ENCODE data around the gene SLC4A8. TPM values are rescaled to one million over a fixed set of nuclear protein-coding genes. Genes with fewer than 3 reads are reported as not detected.

The SLC4A8 gene
- total RNA-seq, 1 donor from 2014 or later, result 0.59 TPM

DNA sequence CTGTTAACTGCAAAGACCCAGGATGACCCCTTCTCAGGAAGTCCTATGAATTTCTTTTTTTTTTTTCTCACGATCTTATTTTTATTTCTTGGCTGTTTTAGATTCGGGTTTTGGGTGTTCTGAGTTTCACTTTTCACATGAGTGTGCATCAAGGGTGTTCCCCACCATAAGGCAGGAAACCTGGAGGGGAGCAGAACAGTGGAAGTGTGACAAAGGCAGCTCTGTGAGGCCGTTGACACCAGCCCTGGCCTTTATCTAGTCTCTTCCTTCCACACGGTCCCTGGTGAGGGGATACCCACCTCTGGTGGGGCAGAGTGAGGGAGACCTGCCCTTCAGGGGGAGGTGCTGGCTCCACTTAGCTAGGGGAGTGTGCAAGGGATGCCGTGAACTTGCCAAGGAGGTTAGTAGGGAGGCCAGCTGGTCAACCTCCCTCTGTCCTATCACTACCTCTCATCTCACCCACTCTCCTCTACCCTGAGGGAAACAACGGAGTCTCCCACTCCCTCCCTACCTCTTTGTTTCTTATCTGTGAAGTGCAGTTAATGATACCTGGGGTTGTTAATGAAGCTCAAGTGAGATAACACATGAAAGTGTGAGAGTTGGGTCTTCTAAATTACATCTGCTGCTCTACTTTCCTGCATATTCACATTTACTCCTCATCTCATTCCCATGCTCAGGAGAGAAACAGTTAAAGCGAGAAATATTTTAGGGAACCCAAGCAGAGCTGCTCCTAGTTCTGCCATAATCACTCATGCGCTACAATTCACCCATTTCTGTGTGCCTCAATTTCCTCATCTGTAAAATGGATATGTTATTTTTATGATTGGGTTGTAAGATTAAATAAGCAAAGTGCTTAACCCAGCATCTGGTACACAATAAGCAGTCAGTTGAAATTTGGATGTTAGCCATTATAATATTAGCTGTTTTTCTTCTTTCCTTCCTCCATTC, 29.1 kb upstream of the SLC4A8 start:
- DNase-seq (ENCODE audit: low read depth), result no peak

DNA sequence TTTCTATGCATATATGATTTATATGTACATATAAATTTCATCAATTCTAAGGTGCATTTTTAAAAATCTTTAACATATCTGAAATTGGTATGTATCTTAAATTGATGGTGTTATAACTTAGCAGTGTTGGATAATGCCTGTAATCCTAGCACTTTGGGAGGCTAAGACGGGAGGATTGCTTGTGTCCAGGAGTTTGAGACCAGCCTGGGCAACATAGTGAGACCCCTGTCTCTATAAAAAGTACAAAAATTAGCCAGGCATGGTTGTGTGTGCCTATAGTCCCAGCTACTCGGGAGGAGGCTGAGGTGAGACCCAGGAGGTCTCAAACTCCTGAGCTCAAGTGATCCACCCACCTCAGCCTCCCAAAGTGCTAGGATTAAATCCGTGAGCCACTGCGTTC, 27.0 kb upstream of the SLC4A8 start:
- no peak for DNase-seq (ENCODE audit: low read depth)

DNA sequence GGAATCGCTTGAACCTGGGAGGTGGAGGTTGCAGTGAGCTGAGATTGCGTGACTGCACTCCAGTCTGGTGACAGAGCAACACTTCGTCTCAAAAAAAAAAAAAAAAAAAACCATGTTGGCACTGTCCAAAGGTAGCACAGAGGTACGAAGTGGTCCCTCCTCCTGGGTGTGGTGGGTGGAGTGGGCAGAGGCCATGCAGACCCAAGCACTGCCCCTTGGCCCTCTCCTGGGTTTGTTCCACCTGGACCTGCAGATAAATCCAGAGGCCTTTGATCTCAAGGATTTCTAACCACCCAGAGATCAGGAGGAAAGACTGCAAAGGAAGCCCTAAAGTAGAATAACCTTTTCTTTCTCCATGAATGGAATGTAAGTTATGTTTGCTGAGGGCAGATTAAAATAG, 24.7 kb upstream of the SLC4A8 start:
- no peak for DNase-seq (ENCODE audit: low read depth)

DNA sequence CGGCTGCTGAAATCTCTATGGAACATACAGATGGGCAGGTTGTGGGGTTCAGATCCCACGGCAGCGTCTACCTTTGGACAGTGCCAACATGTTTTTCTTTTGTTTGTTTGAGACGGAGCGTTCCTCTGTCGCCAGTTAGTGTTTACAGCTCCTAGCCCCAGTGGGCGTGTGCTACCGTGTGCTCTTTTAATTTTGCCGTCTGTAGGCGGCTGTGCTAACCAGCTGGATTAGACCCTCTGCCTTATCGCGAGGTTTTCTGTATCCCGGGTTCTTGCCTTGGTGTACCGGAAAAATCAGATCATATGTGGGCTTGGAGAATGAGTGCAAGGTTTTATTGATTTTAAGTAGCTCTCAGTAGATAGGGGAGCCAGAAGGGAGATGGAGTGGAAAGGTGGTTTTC, 23.6 kb upstream of the SLC4A8 start:
- DNase-seq (ENCODE audit: low read depth), result no peak

DNA sequence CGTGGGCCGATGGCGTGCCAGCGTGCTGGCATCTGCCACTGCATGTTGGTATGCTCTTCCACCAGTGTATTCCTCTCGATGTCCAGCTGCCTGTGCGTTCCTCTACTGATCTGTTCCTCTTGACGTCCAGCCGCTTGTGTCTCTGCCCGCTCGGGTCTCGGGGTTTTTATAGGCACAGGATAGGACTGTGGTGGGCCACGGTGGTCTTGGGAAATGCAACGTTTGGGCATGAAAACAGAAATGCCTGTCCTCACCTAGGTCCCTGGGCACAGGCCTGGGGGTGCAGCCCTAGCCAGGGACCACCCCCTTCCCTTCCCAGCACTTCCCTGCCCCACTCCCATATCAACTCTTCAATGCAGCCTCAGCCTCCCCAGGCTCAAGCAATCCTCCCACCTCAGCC, 23.1 kb upstream of the SLC4A8 start:
- no peak for DNase-seq (ENCODE audit: low read depth)

DNA sequence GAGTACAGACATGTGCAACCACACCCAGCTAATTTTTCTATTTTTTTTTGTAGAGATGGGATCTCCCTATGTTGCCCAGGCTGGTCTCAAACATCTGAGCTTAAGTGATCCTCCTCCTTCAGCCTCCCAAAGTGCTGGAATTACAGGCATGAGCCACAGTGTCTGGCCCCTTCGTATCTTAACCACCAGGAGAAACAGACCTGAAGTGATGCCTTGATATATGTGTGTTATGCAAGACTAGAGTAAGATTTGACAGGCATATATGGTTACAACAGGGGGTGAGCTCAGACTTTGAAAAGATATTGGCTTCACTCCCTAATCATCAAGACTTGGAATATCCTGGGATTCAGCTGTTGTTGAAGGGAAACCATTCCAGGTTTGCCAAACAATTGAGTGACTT, 22.7 kb upstream of the SLC4A8 start:
- DNase-seq (ENCODE audit: low read depth), result no peak

DNA sequence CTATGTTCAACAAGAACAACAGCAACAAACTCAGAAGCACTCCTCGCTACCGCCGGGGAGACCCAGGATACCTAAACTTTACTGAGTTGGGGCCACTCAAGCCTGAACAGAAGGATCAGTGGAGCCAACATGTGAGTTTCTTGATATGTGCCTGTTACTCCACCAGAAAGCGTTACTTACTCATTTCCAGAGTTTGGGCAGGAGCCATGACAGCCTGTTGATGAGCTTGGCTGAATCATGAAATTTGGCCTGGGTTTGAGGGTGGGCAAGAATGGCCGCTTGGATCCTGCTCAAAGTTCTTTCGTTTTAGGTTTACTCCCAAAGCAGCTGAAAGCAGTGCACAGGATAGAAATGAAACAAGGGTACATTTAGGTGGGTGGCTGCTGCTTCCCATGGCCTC, 21.5 kb upstream of the SLC4A8 start:
- DNase-seq (ENCODE audit: low read depth), result no peak

DNA sequence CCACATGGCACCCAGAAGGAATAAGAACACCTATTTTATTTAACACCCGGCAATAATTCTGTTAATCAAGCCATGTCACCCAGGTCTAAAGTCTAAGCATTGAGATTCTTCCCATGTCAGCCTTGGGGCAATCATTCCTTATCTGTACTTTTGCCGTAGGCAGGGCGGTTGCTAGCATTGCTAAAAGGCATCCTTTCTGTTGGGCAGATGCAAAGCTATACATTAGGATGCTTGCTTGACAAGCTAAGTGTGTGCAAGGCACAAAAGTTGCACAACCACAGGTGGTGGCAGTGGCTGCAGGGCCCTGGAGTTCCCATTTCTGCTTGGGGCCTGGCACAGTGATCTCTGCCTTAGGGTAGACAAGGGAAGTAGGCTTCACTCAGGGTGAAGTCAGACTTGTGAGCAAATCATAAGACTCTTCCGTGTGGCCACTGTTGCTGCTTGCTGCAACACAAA, 20.9 kb upstream of the SLC4A8 start:
- DNase-seq (ENCODE audit: low read depth), result no peak

DNA sequence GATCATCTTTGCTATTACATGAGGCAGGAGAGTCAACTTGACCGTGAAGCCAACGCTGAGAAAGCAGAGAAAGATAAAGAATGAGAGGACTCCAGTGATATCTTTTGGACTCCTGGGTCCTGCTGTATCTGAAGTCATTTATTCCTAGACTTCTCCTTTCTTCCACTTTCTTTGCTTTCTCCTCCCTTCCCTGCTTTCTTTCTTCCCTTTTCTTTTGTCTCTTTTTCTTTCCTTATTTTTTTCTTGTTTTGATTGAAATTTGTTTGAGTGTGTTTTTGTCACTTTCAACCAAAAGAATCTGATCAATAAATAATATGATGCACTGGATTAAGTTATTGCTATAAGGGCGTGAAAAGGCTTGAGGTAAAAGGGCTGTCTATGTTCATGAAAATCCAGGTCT, 20.0 kb upstream of the SLC4A8 start:
- no peak for DNase-seq (ENCODE audit: low read depth)

DNA sequence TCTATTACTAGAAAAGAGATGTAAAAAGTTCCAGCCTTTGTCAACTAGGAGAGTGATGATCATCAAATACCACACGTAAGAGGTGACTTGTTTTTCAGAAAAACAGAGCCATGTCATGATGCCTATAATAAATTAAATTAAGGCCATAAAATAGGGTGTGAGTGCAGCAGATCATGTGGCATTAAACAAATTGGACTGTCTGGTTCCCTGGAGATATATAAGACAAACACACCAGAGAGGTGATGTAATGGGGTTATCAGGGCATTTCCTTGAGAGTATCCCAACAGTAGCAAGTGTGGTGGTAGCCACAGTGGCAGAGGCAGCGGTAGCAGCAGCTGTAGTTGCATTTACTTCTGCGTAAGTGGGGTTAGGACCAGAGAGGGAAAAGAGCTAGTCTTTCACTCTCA, 18.8 kb upstream of the SLC4A8 start:
- DNase-seq (ENCODE audit: low read depth), result peak; percentile 23

DNA sequence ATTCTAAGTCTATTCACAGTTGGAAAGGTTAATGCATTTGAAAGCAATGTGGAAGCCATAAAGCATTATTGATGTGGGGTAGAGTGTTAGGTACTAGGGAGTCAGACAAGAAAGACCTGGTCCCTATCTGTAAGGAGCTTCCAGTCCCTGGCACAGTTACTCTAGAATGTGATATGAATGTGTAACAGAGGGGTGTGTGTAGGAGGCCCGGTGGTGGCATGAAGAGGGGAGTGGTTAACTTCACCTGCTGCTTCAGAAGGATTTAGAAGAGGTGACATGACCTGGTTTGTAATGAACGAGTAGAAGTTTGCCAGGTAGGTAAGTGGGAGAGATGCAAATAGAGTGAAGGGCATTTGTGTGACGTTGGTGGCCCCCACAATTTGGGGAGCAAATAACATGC, 18.3 kb upstream of the SLC4A8 start:
- no peak for DNase-seq (ENCODE audit: low read depth)

DNA sequence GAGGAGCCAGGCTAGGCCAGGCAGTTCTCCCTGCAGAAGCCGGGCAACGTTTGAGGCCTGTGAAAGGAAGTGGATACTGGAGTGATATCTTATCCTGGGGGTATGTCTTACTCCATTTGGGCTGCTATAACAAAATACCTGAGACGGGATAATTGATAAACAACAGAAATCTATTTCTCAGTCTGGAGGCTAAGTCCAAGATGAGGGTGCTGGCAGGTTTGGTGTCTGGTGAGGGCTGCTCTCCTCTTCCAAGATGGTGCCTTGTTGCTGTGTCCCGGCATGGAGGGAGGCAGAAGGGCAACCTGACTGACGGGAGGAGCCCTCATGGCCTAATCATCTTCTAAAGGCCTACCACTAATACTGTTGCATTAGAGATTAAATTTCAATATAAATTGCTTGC, 17.8 kb upstream of the SLC4A8 start:
- no peak for DNase-seq (ENCODE audit: low read depth)

DNA sequence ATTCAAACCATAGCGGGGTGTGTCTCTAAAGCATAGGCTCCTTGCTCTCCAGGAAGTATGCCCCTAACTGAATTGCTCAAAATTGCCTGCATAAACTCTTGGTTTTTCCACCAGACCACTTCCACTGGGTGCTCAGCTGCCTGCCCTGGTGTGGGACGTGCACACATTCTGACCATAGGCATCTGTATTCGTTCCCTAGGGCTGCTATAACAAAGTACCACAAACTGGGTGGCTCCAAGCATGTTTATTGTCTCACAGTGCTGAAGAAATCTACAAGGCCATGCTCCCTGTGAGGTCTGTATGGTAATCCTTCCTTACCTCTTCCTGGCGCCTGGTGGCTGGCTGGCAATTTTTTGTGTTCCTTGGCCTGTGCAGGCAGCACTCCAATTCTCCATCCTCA, 17.0 kb upstream of the SLC4A8 start:
- DNase-seq (ENCODE audit: low read depth), result no peak

DNA sequence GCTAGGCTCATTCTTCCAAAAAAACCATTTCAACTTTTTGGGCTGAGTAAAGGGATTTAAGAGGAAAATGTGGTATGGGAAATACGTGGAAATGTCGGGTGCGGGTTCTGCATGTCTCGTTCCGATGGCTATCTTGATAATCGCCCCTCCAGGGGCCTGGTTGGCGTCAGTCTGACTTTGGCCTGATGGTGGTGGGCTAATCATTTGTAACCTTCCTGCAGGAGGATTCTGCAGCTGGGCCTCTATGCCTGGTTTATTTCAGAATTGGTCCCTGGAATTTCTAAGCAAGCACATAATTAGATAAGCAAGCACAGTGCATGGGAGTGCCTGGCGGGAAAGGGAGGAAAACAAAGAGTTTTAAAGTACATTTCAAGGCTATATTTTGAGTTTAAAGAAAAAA, 14.8 kb upstream of the SLC4A8 start:
- no peak for DNase-seq (ENCODE audit: low read depth)

DNA sequence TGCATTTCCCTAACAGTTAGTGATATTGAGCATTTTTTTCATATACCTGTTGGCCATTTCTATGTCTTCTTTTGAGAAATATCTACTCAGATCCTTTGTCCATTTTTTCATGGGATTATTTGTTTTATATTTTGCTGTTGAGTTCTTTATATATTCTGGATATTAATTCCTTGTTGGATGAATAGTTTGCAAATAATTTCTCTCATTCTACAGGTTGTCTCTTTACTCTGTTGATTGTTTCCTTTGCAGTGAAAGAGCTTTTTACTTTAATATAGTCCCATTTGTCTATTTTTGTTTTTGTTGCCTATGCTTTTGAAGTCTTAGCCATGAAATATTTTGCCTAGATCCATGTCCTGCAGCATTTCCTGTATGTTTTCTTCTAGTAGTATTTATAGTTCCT, 11.5 kb upstream of the SLC4A8 start:
- DNase-seq (ENCODE audit: low read depth), result no peak

DNA sequence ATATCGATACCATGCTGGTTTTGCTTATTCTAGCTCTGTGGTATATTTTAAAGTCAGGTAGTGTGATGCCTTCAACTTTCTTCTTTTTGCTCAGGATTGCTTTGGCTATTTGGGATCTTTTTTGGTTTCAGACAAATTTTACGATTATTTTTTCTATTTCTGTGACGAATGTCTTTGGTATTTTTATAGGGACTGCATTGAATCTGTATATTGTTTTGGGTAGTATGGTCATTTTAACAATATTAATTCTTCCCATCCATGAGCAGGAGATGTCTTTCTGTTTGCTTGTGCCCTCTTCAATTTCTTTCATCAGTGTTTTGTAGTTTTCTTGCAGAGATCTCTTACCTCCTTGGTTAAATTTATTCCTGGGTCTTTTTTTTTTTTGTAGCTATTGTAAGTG, 10.8 kb upstream of the SLC4A8 start:
- no peak for DNase-seq (ENCODE audit: low read depth)

DNA sequence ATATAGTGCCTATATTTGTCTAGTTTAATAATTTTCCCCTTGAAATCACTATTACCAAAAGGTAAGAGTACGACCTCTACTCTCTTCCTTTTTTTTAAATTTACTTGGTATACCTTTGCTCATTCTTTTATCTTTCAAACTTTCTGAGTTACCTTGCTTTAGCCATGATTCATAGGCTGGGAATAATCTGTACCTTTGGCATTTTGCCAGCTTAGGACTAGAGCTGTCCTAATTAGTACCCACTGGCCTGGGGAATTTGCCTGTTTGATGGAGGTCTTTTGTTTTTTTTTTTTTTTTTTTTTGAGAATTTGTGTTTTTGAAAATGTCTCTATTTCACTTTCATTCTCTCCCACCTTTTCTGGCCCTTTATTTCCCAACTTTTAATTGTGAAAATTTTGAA, 8.7 kb upstream of the SLC4A8 start:
- DNase-seq (ENCODE audit: low read depth), result no peak

DNA sequence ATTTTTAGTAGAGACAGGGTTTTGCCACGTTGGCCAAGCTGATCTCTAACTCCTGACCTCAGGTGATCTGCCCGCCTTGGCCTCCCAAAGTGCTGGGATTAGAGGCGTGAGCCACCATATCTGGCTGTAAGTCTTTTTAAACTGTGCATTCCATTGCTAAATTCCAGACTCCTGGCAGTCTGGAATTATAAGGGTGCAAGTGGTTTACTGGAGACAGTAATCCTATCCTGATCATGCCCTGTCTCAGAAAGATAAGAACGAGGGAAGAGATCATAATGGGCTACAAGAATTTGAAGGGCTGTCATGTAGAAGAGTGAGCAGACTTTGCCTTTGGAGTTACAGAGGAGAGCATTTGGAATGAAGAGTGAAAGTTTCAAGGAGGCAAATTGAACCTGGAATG, 6.8 kb upstream of the SLC4A8 start:
- no peak for DNase-seq (ENCODE audit: low read depth)

DNA sequence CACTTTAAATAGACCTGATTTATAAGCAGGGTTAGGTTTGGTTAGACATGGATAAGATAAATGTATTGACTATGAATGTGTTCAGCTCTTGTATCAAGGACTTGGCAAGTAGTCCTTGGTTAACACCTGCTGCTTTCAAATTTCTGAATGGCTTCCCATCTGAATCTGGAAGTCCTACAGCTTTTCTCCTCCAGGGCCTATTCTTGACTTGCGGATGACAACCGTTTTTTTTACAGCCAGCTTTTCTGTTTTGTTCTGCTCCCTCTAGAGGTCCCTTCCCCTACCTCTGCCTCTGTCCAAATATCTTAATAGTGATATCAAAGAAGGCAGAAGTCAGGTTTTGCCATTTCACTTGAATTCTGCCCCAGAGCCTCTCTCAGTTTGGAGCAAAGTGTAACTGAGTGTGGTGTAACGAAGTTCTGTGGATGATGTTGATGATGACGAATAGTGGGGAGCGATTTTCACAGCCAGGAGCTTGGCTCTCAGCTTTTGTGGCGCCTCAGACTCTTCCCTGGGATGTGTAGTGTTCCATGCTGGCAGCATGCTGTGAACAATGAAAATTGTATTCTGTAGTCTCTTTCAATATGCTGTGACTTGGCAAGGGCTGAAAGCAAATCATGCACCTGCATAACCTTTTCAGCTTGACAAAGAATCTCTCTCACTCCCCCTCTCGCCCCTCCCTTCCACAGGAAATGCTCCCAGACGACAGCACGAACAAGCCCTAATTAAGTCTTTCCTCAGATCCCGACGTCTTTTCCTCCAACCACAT, 5.0 kb upstream of the SLC4A8 start:
- DNase-seq (ENCODE audit: low read depth), result peak; percentile 10

DNA sequence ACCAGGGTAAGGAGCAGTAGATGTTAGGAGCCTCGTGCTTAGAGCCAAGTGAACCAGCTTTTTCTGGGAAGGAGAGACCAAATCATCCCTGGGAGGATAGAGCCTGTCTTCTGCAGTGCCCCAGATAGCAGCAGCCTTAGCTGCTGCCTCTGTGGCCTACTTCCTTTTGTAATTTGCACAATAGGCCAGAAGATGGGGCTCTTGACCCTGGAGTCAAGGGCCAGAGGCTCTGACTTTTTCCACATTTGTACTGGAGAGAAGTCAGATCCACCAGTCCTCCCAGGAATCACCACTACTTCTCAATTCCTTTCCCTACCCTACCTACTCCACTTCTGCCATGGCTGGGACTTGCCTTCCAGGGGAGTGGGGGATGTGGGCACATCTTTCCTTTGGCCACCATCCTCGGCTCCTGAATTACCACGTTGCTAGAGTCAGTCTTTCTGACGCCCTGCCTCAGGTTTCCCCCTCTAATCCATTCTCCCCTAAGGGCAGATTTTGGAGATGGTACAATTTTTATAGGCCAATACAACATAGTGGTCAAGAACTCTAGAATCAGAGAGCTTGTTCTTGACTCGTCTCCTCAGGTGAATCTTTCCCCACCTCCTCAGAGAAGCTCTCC, 3.3 kb upstream of the SLC4A8 start:
- DNase-seq (ENCODE audit: low read depth), result peak; percentile 84

DNA sequence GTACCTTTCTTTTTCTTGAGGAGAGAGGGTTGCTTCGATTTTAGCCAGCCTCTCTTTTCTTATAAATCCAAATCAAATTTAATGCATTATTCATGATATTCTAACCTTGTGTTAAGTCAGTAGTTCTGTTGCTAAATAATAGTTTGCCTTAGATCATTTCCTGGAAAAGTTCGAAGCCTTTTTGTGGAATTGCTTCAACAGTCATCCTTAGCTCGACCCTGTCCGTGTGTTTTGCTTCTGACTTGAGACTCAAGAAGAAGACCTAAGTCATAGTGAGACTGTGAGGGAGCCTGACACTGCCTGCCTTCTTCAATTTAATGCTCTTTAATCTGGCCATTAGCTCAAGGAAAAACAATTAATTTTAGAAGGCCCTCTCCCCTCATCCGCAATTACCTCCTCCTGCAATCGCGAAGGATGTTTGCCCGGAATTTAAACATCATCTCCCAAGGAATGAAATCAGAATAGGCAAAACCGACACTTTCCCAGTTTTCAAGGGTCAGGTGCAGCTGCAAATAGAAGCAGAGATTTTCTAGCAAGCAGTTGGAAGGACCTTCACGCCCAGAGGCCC, 453 bp upstream of the SLC4A8 start:
- no peak for DNase-seq (ENCODE audit: low read depth)

DNA sequence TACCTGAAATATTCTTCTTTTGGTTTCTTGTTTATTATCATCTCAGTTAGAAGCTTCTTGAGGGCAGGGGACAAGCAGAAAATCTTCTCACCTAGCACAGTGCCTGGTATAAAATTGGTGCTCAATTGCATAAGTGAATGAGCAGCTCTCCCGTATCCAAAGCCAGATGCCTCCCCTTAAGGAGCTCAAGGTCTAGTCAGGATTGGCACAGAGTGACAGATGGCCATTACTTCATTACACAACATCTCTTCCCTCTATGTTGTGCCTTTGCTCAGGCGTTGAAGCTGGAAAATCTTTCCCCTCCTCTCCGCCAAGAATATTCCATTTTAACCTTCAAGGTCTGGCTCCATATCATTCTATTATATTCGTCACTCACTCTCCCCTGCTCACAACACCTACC, 3.6 kb downstream of the SLC4A8 start:
- no peak for DNase-seq (ENCODE audit: low read depth)
